NCI-H748 (cell line): ENCODE data around the gene SPOCK1.

Experiments used
- DNase-seq: peaks from one replicate; lab custom pipeline; 2025; ENCODE audit not compliant: unreplicated experiment; lab: John Stamatoyannopoulos, UW

Gene SPOCK1

DNA sequence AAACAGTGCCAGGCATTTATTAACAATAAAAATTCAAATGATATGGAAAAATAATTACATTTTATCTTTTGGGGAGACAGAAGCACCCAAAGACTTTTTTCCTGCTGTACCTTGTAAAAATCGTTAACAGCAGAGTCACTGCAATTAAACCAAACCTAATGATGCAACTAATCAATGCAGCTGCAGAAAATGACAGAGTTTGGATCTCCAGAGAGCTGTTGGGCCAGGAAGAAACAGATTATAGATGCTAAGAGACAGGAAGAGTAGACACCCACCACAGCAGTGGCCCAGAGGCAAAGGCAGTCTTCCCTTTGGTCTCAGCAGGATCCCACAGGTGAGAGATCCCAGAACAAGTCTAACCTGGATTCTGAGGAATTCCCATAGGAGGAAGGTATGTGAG, 53.0 kb downstream of the SPOCK1 start:
- DNase-seq = no peak

DNA sequence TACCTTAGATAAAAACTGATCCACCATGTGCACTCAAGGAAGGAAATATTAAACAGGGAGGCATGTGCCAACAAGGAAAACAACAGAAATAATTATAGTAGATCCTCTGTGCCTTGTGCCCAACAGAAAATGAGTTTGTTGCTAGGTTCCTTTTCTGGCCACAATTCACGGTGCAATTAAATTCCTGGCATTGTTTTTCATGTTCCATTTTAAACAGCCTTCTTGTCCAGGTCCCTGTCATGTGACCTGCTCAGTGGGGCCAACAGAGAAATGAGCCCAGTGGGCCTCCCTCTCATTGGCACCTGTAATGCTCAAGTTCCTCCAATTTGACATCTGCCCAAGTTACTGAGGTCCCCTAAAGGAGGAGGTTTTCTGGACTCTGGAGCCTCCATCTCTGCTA, 56.5 kb downstream of the SPOCK1 start:
- peak; percentile 90 for DNase-seq

DNA sequence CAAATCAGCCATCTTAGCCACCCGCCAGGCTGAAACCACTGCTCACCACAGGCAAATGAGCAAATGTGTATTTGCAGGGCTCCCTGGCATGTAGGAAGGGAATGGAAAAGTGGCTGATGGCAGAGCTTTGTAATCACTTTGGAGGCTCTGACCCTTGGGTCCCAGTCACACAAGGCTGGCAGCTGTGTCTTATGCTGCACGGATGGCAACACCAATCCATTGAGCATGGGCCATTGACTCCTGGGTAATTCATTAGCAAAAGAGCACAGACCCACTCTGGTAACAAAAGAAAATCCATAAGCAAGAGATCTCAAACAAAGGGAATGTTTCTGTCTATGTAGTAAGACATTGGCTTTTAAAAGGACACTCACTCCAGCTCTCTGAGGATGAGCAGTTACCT, 57.6 kb downstream of the SPOCK1 start:
- peak; percentile 44 for DNase-seq

DNA sequence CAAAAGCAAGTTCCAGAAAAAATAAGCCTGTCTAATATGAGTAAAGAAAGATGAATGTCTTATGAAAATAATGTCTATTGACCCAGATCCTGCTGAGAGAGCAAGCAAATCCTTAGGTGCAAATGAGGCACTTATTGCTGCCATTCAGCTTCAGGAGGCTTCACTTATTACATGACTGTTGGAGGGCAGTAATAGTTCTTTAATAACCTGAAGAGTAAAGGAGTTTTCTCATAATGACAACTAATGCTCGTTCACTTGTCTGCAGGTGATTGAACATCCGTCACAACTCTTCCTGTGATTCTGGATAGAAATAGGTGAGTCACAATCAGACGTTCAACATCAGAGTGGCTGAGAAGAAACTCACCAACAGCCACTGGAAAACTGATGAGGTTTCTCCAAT, 58.3 kb downstream of the SPOCK1 start:
- DNase-seq = peak; percentile 70

DNA sequence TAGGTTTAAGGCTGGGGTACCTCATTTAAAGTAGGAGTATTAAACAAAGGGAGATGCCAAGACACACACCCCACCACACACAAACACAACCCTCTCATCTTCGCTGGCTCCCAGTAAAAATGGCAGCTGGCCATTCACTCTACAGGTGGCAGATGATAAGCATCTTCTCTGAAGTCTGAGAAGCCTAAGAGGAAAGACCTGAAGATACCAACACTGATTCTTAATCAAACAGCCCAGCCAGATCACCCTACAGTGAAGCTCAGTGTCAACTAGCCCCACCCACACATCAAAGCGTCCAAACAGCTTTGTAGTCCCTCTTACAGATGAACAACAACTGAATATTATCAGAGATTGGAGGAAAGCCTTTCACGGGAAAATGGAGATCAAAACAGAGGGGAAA, 59.5 kb downstream of the SPOCK1 start:
- no peak for DNase-seq

DNA sequence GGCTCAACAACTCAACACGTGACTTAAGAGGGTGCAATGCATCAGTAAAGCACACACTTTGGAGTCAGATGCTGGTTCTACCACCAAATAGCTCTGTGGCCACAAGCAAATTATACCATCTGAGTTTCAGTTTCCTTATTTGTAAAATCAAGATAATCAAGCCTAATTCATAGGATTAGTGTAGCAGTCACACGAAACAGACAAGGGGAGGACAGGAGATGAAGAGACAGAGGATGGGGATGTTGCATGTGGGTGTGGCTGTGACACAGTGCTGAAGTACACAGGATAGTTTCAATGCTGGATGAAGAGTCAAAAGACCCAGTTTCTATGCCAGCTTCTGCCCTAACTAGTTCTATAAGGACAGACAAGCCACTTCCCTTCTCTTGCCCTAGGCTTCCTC, 60.2 kb downstream of the SPOCK1 start:
- no peak for DNase-seq

DNA sequence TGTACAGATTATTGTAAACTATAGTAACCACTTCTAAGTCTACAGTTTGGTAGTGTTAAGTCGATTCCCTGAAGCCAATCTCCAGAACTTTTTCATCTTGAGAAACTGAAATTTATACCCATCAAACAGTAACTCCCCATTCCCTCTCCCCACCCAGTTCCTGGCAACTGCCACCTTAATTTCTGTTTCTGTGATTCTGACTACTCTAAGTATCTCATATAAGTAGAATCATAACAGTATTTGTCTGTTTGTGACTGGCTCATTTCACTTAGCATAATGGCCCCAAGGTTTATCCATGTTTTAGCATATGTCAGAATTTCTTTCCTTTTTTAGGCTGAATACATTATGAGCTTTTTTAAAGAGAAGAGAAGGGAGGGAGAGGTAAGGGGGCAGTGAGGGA, 61.4 kb downstream of the SPOCK1 start:
- DNase-seq = no peak

DNA sequence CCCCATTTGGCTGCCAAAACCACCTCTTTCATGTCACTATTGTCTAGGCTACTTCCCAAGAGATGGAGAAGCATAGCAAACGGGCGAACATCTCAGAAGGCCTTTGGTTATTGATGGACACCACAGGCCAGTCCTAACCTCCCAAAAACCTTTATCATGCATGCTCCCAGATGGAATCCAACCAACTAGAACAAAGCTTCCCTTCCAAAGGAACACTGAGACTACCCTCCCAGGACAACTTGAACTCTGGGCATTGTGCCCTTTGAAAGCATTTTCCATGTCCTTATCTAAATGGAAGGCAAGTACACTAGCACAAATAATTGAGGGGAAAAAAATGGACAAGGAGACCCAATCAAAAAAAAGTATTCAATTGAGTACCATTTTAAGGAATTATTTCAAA, 65.6 kb downstream of the SPOCK1 start:
- no peak for DNase-seq

DNA sequence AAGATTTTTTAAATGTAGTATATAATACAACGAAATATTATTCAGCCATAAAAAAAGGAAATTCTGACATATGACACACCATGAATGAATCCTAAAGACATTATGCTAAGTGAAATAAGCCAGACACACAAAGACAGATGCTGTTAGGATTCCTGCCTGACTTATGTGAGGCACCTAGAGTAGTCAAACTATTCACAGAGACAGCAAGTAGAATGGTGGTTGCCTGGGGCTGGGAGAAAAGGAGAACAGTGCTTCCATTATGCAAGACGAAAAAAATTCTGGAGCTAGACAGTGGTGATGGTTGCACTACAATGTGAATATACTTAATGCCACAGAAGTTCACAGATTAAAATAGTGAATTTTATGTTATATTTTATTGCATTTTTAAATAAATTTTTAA, 66.8 kb downstream of the SPOCK1 start:
- no peak for DNase-seq

DNA sequence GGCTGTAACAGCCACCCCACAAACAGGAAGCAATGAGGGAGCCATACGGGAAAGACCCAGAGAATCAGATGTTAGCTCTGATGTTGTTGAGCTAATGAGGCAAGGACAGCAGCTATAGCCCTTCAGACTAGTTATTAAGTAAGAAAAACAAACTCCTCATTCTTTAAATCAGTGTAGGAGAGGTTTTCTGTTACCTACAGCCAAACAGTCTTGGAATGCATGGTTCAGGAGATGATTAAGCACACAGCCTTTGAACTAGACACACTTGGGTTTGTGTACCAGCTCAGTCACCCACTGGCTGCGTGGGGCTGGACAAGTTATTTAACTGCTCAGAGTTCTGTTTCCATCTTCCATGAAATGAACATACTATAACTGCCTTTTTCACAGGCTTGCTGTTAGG, 68.1 kb downstream of the SPOCK1 start:
- no peak for DNase-seq

DNA sequence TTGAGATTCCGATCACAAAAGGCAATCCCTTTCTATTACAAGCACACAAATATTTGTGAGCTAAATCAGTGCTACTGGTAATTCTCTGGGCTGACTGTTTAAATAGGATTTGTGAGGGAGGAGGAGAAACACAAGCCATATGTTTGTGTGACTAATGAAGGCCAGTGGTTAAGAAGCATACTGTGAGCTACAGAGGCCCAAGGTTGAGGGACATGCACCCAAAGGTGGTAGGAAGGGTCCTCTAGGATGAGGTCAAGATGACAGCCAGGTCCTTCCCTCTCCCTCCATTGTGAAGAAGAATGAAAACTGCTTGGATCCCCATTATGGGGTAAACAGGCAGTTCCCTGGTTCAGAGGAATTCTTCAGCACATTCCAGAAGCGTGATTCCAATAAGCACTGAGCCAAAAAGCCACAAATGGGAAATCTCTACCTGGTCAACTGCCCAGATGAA, 83.9 kb downstream of the SPOCK1 start:
- DNase-seq = no peak

DNA sequence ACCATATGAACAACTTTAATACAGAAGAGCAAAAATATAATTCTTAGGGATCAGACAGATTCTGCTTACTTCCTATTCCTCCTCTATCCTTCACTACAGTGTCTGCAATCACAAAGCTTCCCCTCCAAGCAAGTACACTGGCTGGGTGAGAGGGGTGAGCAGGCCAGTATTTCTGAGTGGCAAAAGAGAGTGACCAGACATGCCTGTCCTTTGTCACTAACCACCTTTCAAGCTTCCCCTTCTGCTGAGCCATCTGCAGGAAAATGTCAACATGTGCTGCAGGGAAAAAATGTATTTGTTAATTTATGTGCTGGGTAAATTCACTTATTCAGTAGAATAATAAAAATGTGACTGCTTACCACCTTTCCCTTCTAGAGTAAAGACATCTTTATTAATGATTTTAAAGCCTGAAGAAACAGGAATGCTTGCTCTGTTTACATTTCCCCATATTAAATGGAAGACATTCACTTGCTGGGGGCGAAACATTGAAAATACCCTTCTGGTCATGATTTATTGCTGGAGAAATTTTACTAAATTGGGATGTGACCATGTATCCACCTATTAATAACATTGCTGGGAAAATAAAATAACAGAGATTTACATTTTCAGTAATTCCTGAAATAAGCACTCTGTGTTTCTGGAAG, 84.9 kb downstream of the SPOCK1 start:
- no peak for DNase-seq

DNA sequence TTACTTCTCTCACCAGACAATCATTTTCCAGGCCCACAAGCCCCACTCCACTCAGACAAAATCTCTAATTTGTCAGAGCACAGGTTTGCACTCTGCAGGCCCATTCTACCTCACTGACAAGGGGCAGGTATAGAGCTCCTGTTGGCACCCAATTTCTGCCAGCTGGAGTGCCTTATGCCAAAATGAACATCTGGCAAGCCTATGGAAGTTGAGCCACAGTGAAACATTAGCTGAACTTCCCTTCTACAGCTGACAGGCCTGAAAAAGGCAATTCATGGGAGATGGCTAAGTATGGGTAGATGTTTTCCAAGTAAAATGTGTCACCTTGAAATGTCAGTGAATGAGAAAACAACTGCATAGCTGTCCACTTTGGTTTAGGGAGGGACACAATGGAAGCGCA, 87.0 kb downstream of the SPOCK1 start:
- DNase-seq = no peak

DNA sequence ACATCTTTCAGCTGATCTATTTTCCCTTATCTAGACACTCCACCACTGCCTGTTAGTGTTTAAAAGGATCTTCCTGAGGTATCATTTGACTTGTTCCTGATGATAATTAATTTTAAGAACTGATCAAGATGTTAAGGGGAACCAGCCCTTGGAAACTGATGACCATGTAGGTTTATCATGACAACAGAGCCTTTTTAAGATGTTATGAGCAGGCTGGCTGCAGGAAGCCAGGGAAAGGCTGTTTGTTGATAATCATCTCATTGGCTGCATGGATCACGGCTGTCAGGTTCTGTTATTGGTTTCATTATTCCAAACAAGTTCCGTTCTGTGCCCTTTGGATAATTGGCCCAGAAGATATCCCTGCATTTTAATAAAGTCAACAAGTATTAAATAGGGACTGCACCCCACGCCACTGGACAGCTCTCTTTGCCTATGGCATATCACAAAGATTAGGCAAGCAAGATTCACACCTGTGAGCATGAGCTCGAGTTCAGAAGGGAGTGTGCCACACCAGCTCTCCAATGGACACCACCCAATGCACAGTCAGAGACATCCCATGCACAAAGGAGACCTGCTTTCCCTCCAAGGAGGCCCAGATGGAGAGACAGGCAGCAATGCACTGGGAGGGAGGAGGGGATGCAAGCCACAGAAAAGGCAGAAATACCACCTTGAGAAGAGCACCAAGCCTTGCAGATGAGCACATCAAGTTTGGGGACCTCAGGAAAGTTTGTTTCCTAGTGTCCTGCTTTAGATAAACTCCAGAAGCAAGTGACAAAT, 88.7 kb downstream of the SPOCK1 start:
- no peak for DNase-seq

DNA sequence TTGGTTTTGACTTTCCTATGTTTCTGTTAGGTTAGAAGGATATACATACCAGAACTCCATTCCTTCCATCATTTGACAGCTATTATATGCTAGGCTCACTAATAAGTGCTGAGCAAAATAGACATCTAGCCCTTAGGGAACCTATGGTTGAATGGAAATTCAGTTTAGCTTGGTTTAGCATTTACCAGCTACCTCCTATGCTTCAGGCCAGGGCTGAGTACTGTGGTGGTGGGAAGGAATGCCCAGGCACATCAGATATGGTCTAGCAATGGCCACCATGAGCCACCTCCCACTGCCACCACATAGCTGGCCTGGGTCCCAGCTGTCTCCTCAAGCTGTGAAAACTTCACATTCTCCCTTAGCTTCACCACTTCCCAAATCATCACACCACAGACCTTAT, 89.4 kb downstream of the SPOCK1 start:
- no peak for DNase-seq

DNA sequence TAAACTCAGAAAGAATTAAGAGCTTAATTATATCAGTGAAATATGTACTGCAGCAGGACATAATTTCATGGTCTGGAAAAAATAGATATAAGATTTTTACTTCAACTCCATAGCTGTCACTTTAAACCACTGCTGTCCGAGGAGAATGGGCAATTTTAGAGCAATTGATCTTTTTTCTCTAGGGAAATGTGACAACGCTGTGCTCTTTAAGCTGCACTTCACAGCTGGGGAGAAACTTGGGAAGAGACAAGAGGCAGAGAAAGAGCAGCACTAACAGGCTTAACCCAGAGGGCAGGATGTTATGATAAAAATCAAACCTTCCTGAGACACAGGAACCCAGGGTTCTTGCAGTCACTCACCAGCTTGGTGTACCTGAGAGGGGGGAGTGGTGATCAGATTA, 92.0 kb downstream of the SPOCK1 start:
- no peak for DNase-seq

DNA sequence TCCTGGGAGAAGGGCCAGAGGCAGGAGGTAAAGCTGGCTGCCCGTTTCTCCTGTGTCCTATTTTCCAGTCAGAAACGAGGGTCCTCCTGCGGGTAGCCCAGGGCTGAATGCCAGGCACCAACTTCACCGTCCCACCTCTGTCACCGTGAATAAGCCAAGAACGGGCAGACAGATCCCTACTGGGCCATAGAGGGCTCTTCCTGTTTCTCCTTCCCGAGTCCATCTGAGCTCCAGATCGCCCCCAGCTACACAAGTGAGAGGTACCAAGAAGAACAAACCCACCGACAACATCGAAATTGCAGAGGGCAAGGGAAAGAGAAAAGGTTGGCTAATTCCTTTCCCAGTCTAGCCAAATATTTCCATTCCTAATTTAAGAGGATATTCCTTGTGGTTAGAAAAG, 93.7 kb downstream of the SPOCK1 start:
- no peak for DNase-seq

DNA sequence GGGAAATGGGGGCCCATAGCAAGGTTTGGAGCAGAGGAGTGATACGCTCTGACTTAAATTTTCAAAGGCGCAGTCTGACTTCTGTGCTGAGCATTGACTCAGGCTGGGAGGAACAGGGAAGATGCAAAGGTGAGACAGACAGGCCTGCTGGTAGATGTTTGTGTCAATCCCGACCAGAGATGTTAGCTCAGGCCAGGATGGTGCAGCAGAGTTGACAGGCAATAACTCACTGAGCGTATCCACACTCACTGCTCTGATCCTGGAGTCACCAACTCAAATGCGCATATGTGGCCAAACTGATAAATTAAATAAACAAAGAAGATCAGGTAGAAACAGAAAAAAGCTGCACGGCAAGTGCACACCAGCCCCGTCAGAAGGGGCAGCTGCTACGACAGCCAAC, 95.3 kb downstream of the SPOCK1 start:
- no peak for DNase-seq

DNA sequence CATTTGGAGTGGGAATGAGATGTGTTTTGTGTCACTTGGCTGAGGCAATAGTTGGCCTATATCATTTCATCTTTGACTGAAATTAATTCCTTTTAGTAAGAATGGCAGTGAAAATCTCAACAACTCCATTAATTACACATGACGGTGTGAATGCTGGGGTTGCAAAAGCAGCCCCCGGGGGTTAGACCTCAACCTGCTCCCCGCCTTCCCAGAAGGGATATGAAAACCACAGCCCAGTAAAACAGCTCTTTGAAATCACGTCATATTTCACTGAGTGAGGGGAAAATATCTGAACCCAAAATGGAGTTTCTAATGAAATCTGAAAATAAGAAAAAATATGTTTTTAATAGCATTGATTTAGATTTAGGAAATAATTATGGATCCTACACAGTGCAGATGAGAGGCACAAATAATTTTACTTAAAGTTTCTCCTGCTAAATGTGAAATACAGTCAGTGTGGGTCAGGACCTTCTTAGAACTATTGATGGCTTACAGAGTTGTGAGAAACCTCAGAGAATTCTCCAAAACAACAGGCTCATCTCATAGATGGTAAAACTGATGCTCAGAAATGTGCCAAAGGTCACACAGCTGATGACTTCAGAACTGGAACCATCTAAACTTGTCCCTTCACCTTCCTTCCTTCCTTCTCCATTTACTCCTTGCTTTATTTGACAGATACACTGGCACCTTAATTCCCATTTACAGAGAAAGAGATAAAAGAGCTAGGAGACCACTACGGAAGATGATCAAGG, 96.5 kb downstream of the SPOCK1 start:
- no peak for DNase-seq

DNA sequence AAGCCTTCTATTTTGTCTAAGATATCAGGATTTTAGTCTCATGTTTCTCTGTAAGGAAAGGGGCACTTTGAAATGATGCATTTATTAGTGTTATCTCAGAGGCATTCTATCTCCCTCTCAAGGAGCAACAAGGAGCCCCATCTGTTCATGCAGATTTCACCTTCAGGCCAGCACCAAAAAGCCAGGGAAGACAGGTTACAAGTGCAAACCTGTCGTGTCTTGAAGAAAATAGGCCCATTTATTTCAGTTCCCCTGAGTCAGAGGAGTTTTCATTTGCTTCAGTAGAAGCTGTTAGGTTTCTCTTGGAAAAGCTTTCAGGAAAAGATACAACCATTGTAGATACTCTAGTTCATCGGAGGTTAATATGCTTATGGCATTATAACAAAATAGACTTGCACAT, 97.2 kb downstream of the SPOCK1 start:
- DNase-seq = no peak

DNA sequence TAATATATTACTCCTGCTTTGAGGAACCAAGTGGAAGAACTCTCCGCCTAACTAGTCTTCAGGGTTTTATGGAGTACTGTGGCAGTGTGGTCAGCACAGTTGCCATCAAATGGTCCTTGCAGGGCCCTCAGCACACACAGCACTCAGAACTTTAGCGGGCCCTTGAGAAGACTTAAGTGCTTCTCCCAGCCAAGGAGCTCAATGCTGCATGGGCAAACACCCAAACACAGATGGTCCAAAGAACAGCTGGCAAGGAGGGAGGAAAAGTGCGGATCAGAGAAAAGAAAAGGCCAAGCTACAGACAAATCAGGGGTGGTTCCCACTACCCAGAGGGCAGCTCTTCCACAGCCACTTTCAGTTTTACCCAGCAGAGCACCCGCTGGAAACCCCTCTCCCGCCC, 98.6 kb downstream of the SPOCK1 start:
- DNase-seq = no peak

DNA sequence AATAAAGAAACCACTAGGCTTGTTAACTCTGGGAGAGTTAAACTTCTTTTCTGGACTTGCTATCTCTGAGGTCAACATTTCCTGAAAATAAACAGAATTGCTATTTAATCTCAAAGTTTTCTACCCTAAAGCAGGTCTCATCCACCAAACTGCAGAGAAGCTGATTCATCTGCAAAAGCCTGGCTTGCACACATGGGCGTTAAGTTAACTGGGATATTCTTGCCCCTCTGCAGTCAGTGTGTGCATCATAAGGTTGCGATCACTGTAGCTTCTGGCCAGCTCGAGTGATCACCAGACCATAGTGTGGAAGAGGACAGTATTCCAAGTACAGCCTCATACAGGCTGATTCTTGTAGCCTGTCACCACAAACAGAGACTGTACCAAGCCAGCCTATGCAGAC, 99.2 kb downstream of the SPOCK1 start:
- no peak for DNase-seq
